Dermis microvascular lymphatic vessel endothelial cell (primary cell): ENCODE data around the gene OXCT2. TPM values are rescaled to one million over a fixed set of nuclear protein-coding genes. Genes with fewer than 3 reads are reported as not detected.
A peak's percentile ranks its signal among the peaks of the same experiment; 100 is the strongest.
"Not testable (repeated sequence)": the region's sequence is repeated elsewhere in the genome, so short reads cannot be mapped to it uniquely, and the experiment has no call there.

Experiments
- DNase-seq, 2 donors: peaks; one replicate each; pipeline versions ENCODE4 v3.0.0 to v3.0.0-alpha.2; 2010; ENCODE audit warnings: low read depth in 2 of 2
- total RNA-seq: library from RNA; depleted of rRNA; stranded (reverse); fragments of >200 nt; gene quantifications from 2 replicates; pipeline ENCODE4 v1.2.1, GENCODE V29; 2014

The OXCT2 gene
- 3.6 and 5.9 TPM in 2 replicates for total RNA-seq

DNA sequence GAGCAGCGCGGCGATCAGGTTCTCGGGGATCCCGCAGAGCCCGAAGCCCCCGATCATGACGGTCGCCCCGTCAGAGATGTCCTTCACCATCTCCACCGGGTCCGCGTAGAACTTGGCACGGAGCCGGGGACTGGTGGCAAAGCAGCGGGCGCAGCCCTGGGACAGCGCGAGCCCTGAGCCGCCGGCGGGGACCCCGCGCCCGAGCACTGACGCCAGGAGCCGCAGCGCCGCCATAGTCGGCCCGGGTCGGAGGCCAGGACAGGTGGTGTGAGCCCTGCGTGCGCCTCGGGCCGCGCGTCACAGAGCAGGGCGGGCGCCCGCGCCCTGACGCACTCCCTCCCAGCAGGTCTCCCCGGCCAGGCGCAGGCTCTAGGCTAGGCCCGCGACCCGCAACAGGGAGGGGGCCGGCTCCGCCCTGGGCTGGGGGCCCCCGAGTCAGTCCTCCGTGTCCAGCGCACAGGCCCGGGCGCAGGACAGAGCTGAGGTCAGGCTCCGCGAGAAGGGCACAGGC lies at the start of gene OXCT2:
Gene OXCT2, minus strand, starts transcription at position 327 of the 511 bp plus-strand sequence. Its CDS starts 93 bp downstream, at position 234.
- DNase-seq: not testable (repeated sequence)

DNA sequence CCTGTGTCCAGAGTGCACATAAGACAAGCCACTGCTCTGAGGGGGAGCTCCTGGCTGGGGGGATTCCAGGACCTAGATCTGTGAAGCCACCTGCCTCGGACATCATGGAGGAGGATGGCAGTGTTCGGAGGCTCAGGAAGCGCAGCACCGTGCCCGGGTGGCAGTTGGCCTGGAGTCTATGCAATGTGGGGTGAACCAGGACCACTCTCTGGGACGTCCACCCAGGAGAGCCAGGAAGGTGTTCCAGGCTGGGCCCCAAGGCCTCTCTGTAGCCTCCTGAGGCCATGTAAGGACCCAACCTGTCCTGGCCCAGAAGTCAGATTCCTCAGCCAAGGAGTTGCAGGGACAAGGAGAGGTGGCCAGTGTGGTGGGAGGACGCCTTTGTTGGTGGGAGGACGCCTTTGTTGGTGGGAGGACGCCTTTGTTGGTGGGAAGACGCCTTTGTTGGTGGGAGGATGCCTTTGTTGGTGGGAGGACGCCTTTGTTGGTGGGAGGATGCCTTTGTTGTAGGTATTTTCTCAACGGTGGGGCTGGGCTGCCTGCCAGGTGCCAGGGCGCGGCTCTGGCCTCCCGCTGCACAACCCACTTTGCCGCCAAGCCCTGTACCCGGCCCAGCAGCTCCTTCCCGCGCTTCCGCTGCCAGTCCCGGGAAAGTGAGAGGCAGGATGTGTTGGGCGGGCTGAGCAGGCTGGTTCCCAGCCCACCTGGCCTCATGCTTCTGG lies 48.1 kb upstream of the OXCT2 start:
- DNase-seq: no peak

DNA sequence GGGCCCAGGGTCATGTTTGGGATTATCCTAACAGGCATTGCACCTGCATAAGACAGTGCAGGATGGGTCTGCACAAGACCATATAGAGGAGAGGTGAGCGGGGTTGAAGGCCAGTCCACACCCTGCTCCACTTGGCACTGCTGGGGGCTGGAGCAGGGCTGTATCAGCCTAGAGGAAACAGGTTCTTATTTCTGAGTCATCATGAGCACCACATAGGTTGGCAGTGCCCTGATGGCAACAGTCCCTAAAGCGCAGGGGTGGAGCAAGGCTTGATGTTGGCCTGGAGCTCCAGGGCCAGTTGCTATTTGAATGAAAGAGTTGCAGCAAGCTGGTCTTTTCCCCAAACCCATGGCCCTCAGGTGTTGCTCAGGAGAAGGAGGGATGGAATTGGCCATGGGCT lies 47.3 kb upstream of the OXCT2 start:
- DNase-seq: no peak

- peak in 1 of 2 donors; percentile 11 for DNase-seq
Observed at GRCh38 chr1:39817091-39817932, 46.2 kb upstream of the OXCT2 start.

- peak; percentile 18 to 84 for DNase-seq
Observed at GRCh38 chr1:39816415-39817090, 45.4 kb upstream of the OXCT2 start.

DNA sequence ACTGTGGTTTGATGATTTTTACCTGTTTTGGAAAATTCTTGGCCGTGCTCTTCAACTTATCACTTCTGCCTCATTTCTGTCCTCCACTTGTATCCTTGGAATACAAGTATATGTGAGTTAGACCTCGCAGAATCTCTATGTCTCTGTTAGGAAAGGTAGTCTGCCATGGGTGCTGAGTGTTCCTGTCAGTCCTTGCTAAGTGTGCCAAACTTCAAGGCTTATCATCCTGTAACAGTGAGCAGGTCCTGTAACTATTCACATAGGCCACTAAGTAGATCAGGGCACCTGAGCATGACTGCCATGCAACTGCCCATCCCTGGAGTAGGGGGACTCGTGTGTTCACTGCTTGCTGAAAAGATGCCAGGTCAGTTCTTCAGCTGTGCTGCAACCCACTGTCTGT lies 41.8 kb upstream of the OXCT2 start:
- DNase-seq: no peak

GRCh38 chr1:39808784-39809517 lies 37.8 kb upstream of the OXCT2 start:
- DNase-seq: no peak

- DNase-seq: no peak
Observed at GRCh38 chr1:39805385-39805784, 34.2 kb upstream of the OXCT2 start.

DNA sequence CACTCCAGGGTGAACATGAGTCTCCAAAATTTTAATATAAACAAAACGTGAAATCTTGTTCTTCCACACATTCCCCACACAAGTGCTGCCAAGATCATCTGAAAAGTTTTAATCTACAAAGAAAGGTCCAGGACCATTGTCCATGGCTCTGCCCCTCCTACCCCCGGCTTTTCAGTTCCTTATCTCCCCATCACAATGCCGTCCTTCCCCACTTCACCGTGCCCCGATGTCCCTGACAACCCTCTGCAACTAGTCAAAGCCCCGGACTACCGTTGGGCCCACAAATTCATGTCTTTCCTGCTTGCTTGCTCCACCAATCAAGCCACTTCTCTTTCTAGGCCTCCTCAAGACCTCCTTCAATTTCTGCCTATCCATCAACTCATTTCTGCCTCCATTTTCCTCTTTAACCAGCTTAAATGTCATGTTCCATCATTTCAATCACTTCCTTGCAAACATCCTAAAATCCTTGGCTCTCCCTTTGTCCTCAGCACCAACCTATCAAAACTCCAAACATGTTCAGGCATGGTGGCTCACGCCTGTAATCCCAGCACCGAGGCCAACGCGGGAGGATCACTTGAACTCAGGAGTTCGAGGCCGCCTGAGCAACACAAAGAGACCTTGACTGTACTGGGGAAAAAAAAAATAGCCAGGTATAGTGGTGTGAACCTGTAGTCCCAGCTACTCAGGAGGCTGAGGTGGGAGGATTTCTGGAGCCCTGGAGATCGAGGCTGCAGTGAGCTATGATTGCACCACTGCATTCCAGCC lies 31.5 kb upstream of the OXCT2 start:
- no peak for DNase-seq

GRCh38 chr1:39800471-39800835 lies 29.3 kb upstream of the OXCT2 start:
- no peak for DNase-seq

GRCh38 chr1:39799770-39800470 lies 28.8 kb upstream of the OXCT2 start:
- DNase-seq: peak in 1 of 2 donors; percentile 35

DNA sequence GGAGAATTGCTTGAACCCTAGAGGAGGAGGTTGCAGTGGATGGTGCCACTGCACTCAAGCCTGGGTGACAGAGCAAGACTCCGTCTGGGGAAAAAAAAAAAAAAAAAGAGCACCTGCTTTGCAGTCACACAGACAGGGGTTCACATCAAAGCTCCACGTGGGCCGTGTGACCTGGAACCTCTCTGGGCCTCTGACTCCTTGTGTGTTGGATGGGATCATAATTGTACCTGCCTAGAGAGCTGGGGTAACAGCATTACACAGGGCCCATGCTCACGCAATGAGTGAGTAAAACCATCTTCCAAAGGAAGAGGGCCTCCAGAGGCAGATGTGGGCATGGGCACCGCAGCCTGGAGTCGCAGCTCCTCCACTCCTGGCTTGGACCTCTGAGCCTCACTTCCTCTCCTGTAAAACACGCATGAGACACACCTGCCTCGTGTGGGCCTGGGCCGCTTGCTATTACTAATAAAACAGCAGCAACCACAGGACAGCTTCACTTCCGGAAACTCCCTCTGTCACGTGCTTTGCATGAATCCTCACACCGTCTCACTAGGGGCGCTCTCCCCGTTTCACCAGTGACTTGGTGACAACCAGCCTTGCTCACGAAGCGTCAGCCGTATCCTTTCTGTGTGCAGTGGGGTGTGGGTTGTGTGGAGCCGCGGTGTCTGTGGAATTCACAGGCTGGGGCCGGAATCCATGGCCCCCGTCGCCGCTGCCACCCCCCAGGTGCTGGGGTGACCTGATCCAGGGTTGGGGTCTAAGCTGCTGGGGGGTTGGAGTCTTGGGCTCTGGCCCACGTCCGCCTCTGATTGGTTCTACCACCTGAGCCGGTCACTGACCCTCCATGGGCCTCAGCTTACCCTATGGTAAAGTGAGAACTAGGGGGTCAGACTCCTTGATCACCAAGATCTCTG lies 28.0 kb upstream of the OXCT2 start:
- peak in 1 of 2 donors; percentile 45 for DNase-seq

DNA sequence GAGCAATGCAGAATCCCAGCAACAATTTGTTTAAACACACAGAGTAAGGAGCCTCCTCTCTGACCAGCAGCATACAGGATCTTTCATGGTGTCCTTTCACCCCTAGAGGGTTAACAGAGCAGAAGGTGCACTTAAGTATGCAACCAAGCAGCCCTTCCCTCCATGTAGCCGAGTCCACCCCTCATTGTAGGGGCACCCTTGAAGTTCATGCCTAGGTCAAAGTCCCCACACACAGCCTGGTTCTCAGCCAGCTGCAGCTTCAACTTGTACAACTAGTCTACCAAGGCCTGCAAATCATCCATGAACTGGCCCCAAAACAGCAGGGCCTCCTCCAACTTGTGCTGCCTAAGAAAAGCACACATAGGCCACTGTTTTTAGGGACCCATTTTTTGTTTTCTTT lies 24.5 kb upstream of the OXCT2 start:
- DNase-seq: no peak

DNA sequence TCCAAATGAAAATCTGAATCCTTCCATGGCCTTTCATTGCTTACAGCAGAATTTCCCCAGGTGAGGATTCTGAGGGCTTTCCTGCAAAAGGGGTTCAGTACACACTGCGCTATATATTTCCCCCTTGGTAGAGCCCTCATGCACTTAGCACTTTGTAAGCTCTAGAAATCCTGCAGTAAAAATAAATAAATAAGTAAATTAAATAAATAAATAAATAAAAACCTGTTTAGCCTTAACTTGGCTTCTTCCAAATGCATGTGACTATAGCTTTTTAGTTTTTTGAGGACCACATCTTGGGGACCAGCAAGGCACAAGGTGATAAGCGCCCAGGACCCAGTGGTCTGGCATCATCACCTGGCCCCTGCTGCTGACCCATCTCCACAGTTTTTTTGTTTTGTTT lies 20.7 kb upstream of the OXCT2 start:
- no peak for DNase-seq

- no peak for DNase-seq
Observed at GRCh38 chr1:39789571-39790110, 18.5 kb upstream of the OXCT2 start.

GRCh38 chr1:39788758-39789570 lies 17.8 kb upstream of the OXCT2 start, which contains the start of gene BMP8B:
Gene BMP8B (minus strand): TSS chr1:39788865. CDS start chr1:39788485, 380 bp downstream.
- peak in 1 of 2 donors; percentile 33 for DNase-seq

- no peak for DNase-seq
Observed at GRCh38 chr1:39788426-39788757, 17.2 kb upstream of the OXCT2 start.

- not testable (repeated sequence) for DNase-seq
Observed at GRCh38 chr1:39787964-39788363, 16.8 kb upstream of the OXCT2 start.
